H1 (cell line): ENCODE data around the gene CTDSP1. TPM values are rescaled to one million over a fixed set of nuclear protein-coding genes. Genes with fewer than 3 reads are reported as not detected.

Experiments used
- BACH1 ChIP-seq: IDR thresholded peaks from 2 replicates; pipeline ENCODE4 v1.6.1; 2012; ENCODE audit warnings: low read length, improper control_type of control experiment
- KDM1A ChIP-seq: fragments of 200-600, 300-600 bp; sonication (generic); IDR thresholded peaks from 2 replicates; pipeline ENCODE4 v1.7.1; 2016; ENCODE audit warnings: mild to moderate bottlenecking, low read length, borderline replicate concordance
- SP1 ChIP-seq: IDR thresholded peaks from 2 replicates; pipeline ENCODE4 v1.6.1; 2011; ENCODE audit warnings: low read depth, low read length
- polyA plus RNA-seq, 7 experiments: library from polyadenylated mRNA; depleted of rRNA in 3 of 7; stranded (reverse) in 5 of 7; unstranded in 2 of 7; fragments of >200 nt in 5 of 7; fragments of 200-250 nt in 2 of 7; gene quantifications; 1 replicate in 5 of 7; 2 replicates in 1 of 7; 4 replicates in 1 of 7; pipeline versions ENCODE4 v1.2.1 to v1.2.3, GENCODE V29; 2011 to 2013; ENCODE audit warnings: missing spikeins in 2 of 7, mixed read lengths in 2 of 7
- total RNA-seq: library from RNA; stranded (reverse); fragmentation: NEBNext Ultra II Directional; extraction: Animal tissue kit (Norgen Biotek cat#: 25700); gene quantifications from 2 replicates; pipeline ENCODE4 v1.2.1, GENCODE V29; 2021
- TF ChIP-seq, protein P1 (sequence below), 3 experiments: IDR thresholded peaks; 1 replicate in 2 of 3; 2 replicates in 1 of 3; pipeline versions ENCODE4 v1.5.1 to v1.6.1; 2011; ENCODE audit warnings: low read length in 3 of 3, mild to moderate bottlenecking in 3 of 3, inconsistent platforms in 2 of 3, low read depth in 1 of 3, moderate library complexity in 1 of 3; ENCODE audit not compliant: insufficient read depth in 1 of 3; ENCODE audit errors: control extremely low read depth in 1 of 3

Gene CTDSP1
- total and polyA plus RNA-seq, 2 of the 8 experiments (the other 6 are each of a cell fraction or from before 2014, with no cell fraction given), result 20.3 to 35.2 TPM

DNA sequence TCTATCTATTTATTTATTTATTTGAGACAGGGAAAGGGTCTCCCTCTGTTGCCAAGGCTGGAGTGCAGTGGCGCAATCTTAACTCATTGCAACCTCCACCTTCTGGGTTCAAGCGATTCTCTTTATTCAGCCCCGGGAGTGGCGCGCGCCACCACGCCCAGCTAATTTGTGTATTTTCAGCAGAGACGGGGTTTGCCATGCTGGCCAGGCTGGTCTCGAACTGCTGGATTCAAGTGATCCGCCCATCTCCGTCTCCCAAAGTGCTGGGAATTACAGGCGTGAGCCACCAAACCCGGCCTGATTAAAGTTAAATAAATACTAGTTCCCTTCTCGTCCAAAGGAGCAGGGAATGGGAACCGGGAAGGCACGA, 4.2 kb upstream of the CTDSP1 start (continued):
- TF ChIP-seq, protein P1, sequence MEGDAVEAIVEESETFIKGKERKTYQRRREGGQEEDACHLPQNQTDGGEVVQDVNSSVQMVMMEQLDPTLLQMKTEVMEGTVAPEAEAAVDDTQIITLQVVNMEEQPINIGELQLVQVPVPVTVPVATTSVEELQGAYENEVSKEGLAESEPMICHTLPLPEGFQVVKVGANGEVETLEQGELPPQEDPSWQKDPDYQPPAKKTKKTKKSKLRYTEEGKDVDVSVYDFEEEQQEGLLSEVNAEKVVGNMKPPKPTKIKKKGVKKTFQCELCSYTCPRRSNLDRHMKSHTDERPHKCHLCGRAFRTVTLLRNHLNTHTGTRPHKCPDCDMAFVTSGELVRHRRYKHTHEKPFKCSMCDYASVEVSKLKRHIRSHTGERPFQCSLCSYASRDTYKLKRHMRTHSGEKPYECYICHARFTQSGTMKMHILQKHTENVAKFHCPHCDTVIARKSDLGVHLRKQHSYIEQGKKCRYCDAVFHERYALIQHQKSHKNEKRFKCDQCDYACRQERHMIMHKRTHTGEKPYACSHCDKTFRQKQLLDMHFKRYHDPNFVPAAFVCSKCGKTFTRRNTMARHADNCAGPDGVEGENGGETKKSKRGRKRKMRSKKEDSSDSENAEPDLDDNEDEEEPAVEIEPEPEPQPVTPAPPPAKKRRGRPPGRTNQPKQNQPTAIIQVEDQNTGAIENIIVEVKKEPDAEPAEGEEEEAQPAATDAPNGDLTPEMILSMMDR (IDR thresholded peaks at IDR 0.05; ENCODE audit: control extremely low read depth in 1 of 3, insufficient read depth in 1 of 3, low read depth in 1 of 3, low read length in 3 of 3), result no peak
- TF ChIP-seq SP1 (no peak), KDM1A (no peak), BACH1 (no peak)
